Measurements from ENCODE around the gene IFNG-AS1.

The IFNG-AS1 gene

GRCh38 chr12:67994046-67994445 is 4.8 kb downstream of the IFNG-AS1 start:
- DNase-seq (ENCODE audit: low read depth), result no peak

DNA sequence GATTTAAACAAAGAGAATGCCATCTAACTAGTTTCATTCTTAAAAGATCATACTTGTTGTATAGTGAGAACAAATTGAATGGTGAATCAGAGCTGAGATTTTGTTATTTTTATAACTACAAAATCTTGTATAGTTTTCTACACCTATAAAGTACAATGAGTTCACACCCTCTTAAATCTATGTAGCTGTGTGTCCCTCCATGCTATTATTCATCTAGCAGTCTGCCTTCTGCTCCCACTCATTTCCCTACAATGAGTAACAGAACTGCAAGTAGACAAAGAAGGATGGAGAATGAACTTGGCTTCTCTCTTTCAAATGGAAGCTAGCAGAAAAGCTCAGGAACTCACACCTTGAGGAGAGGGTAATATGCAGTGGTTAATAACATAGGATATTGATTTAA is 7.1 kb downstream of the IFNG-AS1 start:
- no peak for DNase-seq (ENCODE audit: low read depth)

DNA sequence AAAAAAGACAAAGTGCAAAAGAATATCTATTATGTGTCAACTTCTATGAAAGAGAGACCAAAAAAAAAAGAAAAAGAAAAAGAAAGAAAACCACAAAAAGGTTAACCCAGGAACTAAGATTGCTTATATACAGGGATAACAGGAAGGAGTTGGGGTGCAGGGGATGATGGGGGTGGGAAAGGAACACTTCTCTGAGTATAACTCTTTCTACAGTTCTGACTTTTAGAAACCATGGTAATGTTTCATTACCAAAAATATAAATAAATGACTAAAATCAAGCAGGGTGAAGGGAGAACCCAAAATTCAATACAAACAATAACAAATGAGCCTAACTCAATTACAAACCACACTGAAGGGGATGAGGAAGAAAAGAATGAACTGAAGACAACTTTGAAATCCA is 9.1 kb downstream of the IFNG-AS1 start:
- DNase-seq (ENCODE audit: low read depth), result no peak

DNA sequence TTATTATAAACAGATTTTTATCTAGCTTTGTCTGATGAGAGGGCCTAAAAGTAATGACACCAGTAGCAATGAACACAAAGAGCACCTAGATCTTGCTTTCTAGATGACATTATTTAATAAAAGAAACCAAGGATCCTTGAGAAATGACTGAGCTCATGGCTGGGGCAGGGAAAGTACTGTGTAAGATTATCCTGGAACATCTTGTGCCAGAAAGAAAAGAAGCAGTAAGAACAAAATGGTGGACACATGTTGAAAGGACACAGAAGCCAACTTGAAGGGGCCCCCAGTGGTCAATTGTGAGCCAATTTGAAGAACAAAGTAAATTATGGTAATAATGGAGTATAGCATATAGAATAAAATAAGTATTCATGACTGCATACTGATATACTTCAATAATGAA is 10.0 kb downstream of the IFNG-AS1 start:
- DNase-seq (ENCODE audit: low read depth), result no peak

DNA sequence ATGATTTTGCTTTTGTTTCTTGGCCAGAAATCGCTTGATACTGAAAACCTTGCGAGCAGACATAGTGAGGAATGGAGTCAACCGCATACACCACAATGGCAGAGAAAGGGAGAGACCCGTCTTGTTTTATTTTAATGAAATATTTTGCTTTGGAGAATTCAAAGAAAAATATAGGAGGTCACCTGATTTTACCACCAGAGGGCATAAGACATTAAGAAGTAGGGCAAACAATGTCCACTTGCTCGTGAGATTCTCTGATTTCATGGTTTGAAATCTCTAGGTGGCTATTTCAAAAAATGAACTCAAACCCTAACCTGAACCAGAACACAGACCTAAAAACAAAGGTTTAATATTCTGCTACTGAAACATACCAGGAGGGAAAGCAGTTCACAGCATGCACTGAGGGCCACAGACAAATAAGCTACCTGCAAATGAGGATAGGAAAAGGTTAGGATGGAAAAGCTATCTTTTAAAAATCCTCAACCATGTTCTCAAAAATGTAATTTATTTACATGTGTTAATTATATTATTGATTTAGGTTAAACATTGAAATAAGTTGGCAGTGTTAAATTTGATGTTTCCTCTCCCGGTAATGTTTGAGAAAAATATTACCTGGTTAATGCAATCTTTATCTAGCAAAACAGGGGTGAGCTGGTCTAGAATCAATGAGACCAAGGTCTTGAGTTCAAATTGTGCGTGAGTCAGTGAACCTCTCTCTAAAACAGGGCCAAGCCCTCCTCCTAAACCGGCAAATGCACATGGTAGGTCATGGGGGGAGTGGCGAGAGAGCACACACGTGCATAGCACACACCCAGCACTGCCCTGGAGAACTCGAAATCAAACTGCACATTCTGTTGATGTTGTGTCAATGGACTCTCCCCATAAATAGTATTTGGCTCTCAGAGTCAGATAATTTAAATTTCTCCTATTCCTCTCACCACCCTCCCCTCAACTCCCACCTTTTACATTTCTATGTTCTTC is 12.5 kb downstream of the IFNG-AS1 start:
- peak; percentile 18 for DNase-seq (ENCODE audit: low read depth)

- DNase-seq (ENCODE audit: low read depth), result no peak
Observed at GRCh38 chr12:68003777-68004176, 14.5 kb downstream of the IFNG-AS1 start.

DNA sequence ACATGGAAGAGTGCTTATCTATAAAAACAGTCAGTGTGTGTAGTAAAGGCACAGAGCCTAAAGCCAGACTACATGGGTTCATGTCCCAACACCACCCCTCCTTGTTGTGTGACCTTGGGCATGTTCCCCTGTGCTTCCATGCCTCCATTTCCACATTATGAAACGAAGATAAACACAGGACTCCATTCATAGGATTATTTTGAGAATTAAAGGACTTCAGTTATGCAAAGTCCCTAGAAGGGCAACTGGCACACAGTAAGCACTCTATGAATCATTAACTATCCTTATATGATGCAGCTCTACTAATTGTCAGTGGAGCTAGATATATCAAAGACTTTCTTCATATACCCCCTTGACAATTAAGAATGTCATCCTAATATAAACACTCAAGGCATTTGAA is 17.8 kb downstream of the IFNG-AS1 start:
- no peak for DNase-seq (ENCODE audit: low read depth)

- DNase-seq (ENCODE audit: low read depth), result peak; percentile 85
Observed at GRCh38 chr12:68007466-68007865, 18.2 kb downstream of the IFNG-AS1 start.

- DNase-seq (ENCODE audit: low read depth), result no peak
Observed at GRCh38 chr12:68011206-68011881, 22.1 kb downstream of the IFNG-AS1 start.

DNA sequence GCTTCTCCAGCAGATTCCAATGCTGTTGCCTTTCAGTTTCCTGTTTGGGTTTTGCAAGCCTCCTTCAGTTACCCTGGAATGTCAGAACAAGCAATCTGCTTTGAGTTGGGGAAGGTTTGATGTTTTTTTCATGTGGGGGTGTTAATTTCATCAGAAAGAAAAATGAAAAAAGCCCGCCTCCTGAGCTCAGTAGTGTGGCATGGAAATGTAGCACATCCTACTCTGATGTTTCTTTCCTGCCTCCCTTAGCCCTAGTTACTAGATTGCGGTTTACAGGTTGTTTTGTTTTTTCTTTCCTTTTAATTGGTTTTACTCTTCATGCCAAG is 22.6 kb downstream of the IFNG-AS1 start:
- DNase-seq (ENCODE audit: low read depth), result peak; percentile 56

- DNase-seq (ENCODE audit: low read depth), result no peak
Observed at GRCh38 chr12:68012712-68013111, 23.5 kb downstream of the IFNG-AS1 start.

DNA sequence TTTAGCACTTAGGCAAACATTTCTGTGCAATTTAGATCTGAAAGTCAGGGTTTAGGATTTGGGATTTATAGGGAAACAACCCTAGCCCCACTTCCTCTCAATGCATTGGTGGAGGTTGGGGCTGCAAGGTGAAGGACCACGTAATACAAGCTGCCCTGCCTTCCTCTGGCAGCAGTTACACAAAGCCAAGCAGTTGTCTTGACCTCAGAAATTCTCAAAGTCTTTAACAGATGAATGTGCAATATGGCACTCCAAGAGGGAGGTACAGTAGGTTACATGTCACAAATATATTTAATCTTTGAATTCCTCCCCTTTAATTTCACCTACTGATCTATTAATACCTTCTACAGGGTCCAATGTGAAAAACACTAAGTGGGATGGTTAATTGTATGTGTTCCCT is 23.9 kb downstream of the IFNG-AS1 start:
- DNase-seq (ENCODE audit: low read depth), result no peak

DNA sequence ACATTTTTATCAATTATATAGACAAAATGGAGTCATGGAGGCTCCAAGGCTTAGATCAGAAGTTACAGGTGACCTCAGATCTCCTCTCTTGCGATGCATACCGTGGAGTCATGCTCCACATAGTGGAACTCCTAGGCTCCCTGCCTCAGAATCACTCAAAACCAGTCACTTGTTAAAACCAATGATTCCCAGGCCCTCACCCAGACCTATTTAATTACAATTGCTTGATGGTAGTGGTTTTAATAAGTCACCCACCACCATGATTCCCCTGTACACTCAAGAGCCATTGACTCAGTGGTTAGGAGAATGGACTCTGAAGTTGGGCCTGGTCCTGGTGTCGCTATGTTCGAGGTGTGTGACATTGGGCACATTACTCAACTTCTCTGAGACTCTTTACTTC is 26.9 kb downstream of the IFNG-AS1 start:
- no peak for DNase-seq (ENCODE audit: low read depth)

GRCh38 chr12:68018315-68018714 is 29.1 kb downstream of the IFNG-AS1 start:
- DNase-seq (ENCODE audit: low read depth), result no peak

- no peak for DNase-seq (ENCODE audit: low read depth)
Observed at GRCh38 chr12:68020049-68020448, 30.8 kb downstream of the IFNG-AS1 start.

GRCh38 chr12:68020699-68021098 is 31.5 kb downstream of the IFNG-AS1 start:
- no peak for DNase-seq (ENCODE audit: low read depth)

GRCh38 chr12:68028647-68029046 is 39.4 kb downstream of the IFNG-AS1 start:
- no peak for DNase-seq (ENCODE audit: low read depth)

GRCh38 chr12:68030248-68030647 is 41.0 kb downstream of the IFNG-AS1 start:
- DNase-seq (ENCODE audit: low read depth), result no peak

GRCh38 chr12:68031174-68031573 is 41.9 kb downstream of the IFNG-AS1 start:
- no peak for DNase-seq (ENCODE audit: low read depth)

DNA sequence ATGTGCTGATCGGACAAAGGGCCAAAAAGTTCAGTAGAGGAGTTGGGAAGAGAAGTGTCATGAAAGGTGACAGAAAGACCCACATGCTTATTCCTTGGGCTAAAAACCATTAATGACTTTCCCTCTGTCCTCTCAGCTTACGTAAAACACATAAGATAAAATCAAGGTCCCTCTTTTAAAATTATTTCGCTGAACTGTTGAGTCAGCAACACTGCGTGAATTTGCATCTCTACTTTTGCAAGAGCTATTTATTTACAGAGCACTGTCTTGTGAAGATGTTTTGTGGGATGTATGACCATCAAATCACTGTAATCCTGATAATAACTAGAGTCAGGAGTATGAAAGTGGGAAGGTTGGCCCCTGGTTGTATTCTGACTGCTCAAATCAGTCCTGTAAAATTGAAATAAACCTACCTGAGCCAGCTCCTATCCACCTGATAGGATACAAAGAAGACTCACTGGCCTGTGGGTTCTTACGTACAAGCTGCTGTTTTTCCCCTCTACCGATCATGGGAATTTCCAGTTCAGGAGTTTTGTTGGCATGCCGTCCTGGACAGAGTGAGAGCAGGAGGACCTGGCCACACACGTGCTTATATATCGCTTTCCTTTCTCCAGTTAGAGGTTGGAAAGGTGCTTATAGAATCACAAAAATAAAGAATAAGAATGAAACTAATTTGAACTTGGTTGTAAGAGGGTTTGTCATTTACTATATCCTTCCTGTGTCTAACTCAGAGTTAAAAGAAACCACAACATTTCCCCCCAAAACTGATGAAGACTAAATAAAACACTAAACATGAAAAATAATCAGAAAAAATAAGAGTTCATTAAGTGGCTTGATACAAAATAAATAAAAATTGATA is 42.9 kb downstream of the IFNG-AS1 start:
- no peak for DNase-seq (ENCODE audit: low read depth)

DNA sequence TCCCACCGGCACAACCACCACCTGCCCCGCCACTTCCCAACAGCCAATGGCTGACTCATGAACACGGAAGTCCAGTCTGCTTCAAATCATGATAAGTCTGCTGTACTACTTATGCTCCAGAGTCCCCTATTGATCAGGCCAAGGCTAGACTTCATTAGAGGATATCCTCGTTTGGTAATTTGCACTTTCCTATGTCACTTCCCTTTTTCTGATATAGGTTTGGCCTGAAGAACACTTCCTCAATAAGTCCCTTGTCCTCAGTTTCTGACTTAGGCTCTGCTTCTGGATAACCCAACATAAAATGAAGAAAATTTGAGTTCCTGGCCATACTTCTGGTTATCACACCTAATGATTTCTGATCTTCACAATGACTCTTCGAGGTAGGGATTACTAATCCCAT is 45.3 kb downstream of the IFNG-AS1 start:
- no peak for DNase-seq (ENCODE audit: low read depth)

DNA sequence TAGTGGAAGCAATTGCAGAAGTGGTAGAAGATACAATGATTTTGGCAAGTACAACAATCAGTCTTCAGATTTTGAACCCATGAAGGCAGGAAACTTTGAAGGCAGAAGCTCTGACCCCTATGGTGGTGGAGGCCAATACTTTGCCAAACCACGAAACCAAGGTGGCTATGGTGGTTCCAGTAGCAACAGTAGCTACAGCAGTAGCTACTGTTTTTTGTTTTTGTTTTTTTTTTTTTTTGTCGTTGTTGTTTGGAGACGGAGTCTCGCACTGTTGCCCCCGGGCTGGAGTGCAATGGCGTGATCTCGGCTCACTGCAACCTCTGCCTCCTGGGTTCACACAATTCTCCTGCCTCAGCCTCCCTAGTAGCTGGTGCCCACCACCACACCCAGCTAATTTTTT is 47.4 kb downstream of the IFNG-AS1 start:
- DNase-seq (ENCODE audit: low read depth), result no peak
